Kidney (tissue), 14 donors: Measurements from ENCODE around the gene DPEP2NB. TPM values are rescaled to one million over a fixed set of nuclear protein-coding genes. Genes with fewer than 3 reads are reported as not detected.
"Not testable (repeated sequence)": the region's sequence is repeated elsewhere in the genome, so short reads cannot be mapped to it uniquely, and the experiment has no call there.

Experiments
- DNase-seq, 5 donors: peaks; one replicate each; pipeline ENCODE4 v3.0.0-alpha.2; 2013 to 2020
- FAIRE-seq: peaks from 2 replicates; lab custom pipeline; 2012; peaks lifted over from hg19 to GRCh38; lab: Jason Lieb, UNC
- H3K27ac ChIP-seq, 2 donors: one replicate each; pipeline ENCODE4 v1.7.0; 2013; ENCODE audit warnings: low read depth in 2 of 2, low read length in 2 of 2, inconsistent platforms in 1 of 2
- H3K27me3 ChIP-seq: one replicate; pipeline ENCODE4 v1.7.1; 2013; ENCODE audit warnings: low read length, inconsistent platforms; ENCODE audit not compliant: control insufficient read depth, insufficient read depth
- H3K36me3 ChIP-seq, 3 donors: one replicate each; pipeline versions ENCODE4 v1.7.0 to v1.7.1; 2013; ENCODE audit warnings: low read length in 3 of 3, control low read depth in 1 of 3, inconsistent platforms in 1 of 3; ENCODE audit not compliant: insufficient read depth in 3 of 3, control insufficient read depth in 2 of 3
- H3K4me1 ChIP-seq, 3 donors: one replicate each; pipeline versions ENCODE4 v1.7.0 to v1.7.1; 2013; ENCODE audit warnings: low read length in 3 of 3, inconsistent platforms in 1 of 3, low read depth in 1 of 3; ENCODE audit not compliant: control insufficient read depth in 2 of 3, insufficient read depth in 2 of 3
- H3K4me3 ChIP-seq, 3 donors: one replicate each; pipeline versions ENCODE4 v1.7.0 to v1.8.1; 2013; ENCODE audit warnings: low read length in 3 of 3, control low read depth in 1 of 3, inconsistent platforms in 1 of 3
- H3K9ac ChIP-seq, 3 donors: one replicate each; pipeline versions ENCODE4 v1.7.0 to v1.7.1; 2013; ENCODE audit warnings: low read length in 3 of 3, control low read depth in 1 of 3, inconsistent platforms in 1 of 3
- H3K9me3 ChIP-seq, 3 donors: one replicate each; pipeline versions ENCODE4 v1.7.0 to v1.7.1; 2013; ENCODE audit warnings: low read length in 3 of 3, control low read depth in 1 of 3, inconsistent platforms in 1 of 3; ENCODE audit not compliant: control insufficient read depth in 2 of 3, insufficient read depth in 1 of 3
- CTCF ChIP-seq: IDR thresholded peaks from 3 replicates; pipeline ENCODE4 v1.5.1; 2012; ENCODE audit warnings: mild to moderate bottlenecking, moderate library complexity, borderline replicate concordance; ENCODE audit not compliant: insufficient read depth; ENCODE audit errors: extremely low read depth
- intact Hi-C: fragments of 100-400 bp; cut with DNase I; formaldehyde crosslinking; loops from one replicate; pipeline ENCODE4 v1.11.1; 2022
- polyA plus RNA-seq: library from polyadenylated mRNA; stranded (reverse); fragments of 350-450 nt; fragmentation: Illumina TruSeq; extraction: RNeasy Lipid Tissue Mini Kit (QIAGEN cat#74804); gene quantifications from one replicate; pipeline ENCODE4 v1.2.3, GENCODE V29; 2014; ENCODE audit warnings: low read depth, low replicate concordance; ENCODE audit not compliant: insufficient read depth
- total RNA-seq: library from RNA; stranded (reverse); fragmentation: NEBNext Ultra II Directional; extraction: Animal tissue kit (Norgen Biotek cat#: 25700); gene quantifications from one replicate; pipeline ENCODE4 v1.2.1, GENCODE V29; 2021
- donor health status: control.
- donor health status: control.
- donor health status: control.
- donor health status: control.
- donor health status: control.
- donor health status: DM: yes; HTN: yes; CAD: no.
- donor health status: Normal renal cell carcinoma (clear cell type).

The DPEP2NB gene
- total and polyA plus RNA-seq, 2 donors from 2014 or later = not detected

GRCh38 chr16:67977005-67977404 is 38.7 kb downstream of the DPEP2NB start:
- TF ChIP-seq CTCF = no peak
- FAIRE-seq (no peak), DNase-seq (no peak)
- H3K9me3 ChIP-seq = no peaks in the 10 kb centered on the region
- no peak overlapping the region for H3K9ac ChIP-seq
- intact Hi-C loops = no loop called here
- no peak overlapping the region for H3K4me3 ChIP-seq
- no peaks in the 10 kb centered on the region for H3K27me3 ChIP-seq
- no peaks in the 10 kb centered on the region for H3K36me3 ChIP-seq
- H3K27ac ChIP-seq = no peak overlapping the region
- H3K4me1 ChIP-seq = no peaks in the 10 kb centered on the region

GRCh38 chr16:67976205-67976604 is 39.5 kb downstream of the DPEP2NB start:
- Histone ChIP-seq H3K27ac (no peak overlapping the region), H3K4me1 (no peaks in the 10 kb centered on the region), H3K4me3 (no peak overlapping the region), H3K27me3 (no peaks in the 10 kb centered on the region), H3K9me3 (no peaks in the 10 kb centered on the region), H3K36me3 (no peaks in the 10 kb centered on the region), H3K9ac (no peak overlapping the region)
- FAIRE-seq (no peak), DNase-seq (no peak)
- TF ChIP-seq CTCF = no peak
- intact Hi-C loops = no loop called here

GRCh38 chr16:67975321-67976105 is 40.2 kb downstream of the DPEP2NB start:
- H3K4me1 ChIP-seq = no peaks in the 10 kb centered on the region
- H3K27me3 ChIP-seq = no peaks in the 10 kb centered on the region
- H3K9me3 ChIP-seq = no peaks in the 10 kb centered on the region
- intact Hi-C loops = no loop called here
- no peak overlapping the region for H3K27ac ChIP-seq
- no peak for FAIRE-seq
- no peak overlapping the region for H3K4me3 ChIP-seq
- H3K36me3 ChIP-seq = no peaks in the 10 kb centered on the region
- DNase-seq = no peak
- H3K9ac ChIP-seq = no peak overlapping the region
- TF ChIP-seq CTCF = no peak

GRCh38 chr16:67972285-67972684 is 43.4 kb downstream of the DPEP2NB start:
- not testable (repeated sequence) for DNase-seq, FAIRE-seq, H3K27ac ChIP-seq

More at GRCh38 chr16:67972285-67972684, 43.4 kb downstream of the DPEP2NB start:
- H3K4me3 ChIP-seq, H3K27me3 ChIP-seq, intact Hi-C loops, H3K9me3 ChIP-seq, H3K9ac ChIP-seq, H3K36me3 ChIP-seq, H3K4me1 ChIP-seq: not testable (repeated sequence)
